Stomach (tissue), 4 donors: Measurements from ENCODE around the gene BORCS5.
"Not testable (repeated sequence)": the region's sequence is repeated elsewhere in the genome, so short reads cannot be mapped to it uniquely, and the experiment has no call there.

Experiments used
- EP300 ChIP-seq: sonication (generic); formaldehyde crosslinking; IDR thresholded peaks from one replicate; pipeline ENCODE4 v1.6.1; 2017; ENCODE audit warnings: antibody characterized with exemption
- POLR2A ChIP-seq, 4 donors: fragments of 450-650 bp; IDR thresholded peaks; one replicate each; pipeline ENCODE4 v1.6.1; 2016; ENCODE audit warnings: antibody characterized with exemption in 4 of 4, control low read depth in 2 of 4, mild to moderate bottlenecking in 1 of 4, moderate library complexity in 1 of 4

- TF ChIP-seq EP300; POLR2A (IDR thresholded peaks at IDR 0.05): not testable (repeated sequence)
These were observed 115.4 kb downstream of the BORCS5 start for GRCh38 chr12:12471982-12472961.
